Testis (tissue), 2 donors: Measurements from ENCODE around the gene OSM.

Experiments
- CTCF ChIP-seq, 3 experiments: fragments of 450-650 bp in 2 of 3; fragments of 200-600 bp in 1 of 3; sonication (generic) in 1 of 3; IDR thresholded peaks; one replicate each; pipeline ENCODE4 v1.5.1; 2016 to 2019; ENCODE audit warnings: antibody characterized with exemption in 3 of 3, mild to moderate bottlenecking in 2 of 3, moderate library complexity in 1 of 3
- POLR2A ChIP-seq: fragments of 450-650 bp; IDR thresholded peaks from one replicate; pipeline ENCODE4 v1.6.1; 2017; ENCODE audit warnings: antibody characterized with exemption, mild to moderate bottlenecking, moderate library complexity

DNA sequence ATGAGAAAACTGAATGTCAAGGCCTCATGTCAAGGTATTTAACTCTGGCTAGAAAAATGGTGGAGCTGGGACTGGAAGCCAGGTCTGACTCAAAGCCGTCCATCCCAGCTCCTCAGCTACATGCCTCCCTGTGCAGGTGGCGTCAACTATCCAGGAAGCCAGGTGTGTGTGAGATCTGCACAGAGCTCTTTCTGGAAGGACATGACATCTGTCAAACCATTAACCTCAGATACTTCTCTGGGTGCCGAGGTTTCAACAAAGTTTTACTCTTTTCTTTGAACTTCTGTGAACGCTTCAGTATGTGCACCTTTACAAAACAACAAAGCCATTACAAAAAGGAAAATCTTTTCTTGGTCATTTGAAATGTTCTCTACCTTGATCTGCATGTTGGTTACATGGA is 29.7 kb upstream of the OSM start:
- TF ChIP-seq POLR2A (no peak), CTCF (IDR thresholded peaks at IDR 0.05) (no peak)
